Measurements from ENCODE around the gene LSM2.

GRCh38 chr6:31765910-31766794, 40.6 kb downstream of the LSM2 start:
- TF ChIP-seq CTCF (IDR thresholded peaks at IDR 0.05; ENCODE audit: borderline replicate concordance, extremely low read depth, low read length, poor library complexity, severe bottlenecking) (no peak), EZH2 (IDR thresholded peaks at IDR 0.05; ENCODE audit: borderline replicate concordance, low read depth, low read length, severe bottlenecking) (no peak)

All from DND-41 (cell line).